Natural killer cell (primary cell): ENCODE measurements around the gene PALM2AKAP2. TPM values are rescaled to one million over a fixed set of nuclear protein-coding genes. Genes with fewer than 3 reads are reported as not detected.

Source experiments
- ATAC-seq, 3 donors: fragments of 150-1000 bp in 2 of 3; fragments of 200-7000 bp in 1 of 3; cut with Tn5 transposase; 1 replicate in 1 of 3; 2 replicates in 2 of 3; pipeline ENCODE4 v1.10.0; 2021; ENCODE audit warnings: mild to moderate bottlenecking in 2 of 3, moderate library complexity in 2 of 3
- DNase-seq, 2 donors: peaks; one replicate each; pipeline versions ENCODE4 v3.0.0 to v3.0.0-alpha.2; 2013 to 2021; ENCODE audit warnings: mixed read lengths in 1 of 2
- H3K27ac ChIP-seq: one replicate; pipeline ENCODE4 v1.5.1; 2013; ENCODE audit warnings: mild to moderate bottlenecking, low read length
- H3K27me3 ChIP-seq: one replicate; pipeline ENCODE4 v1.6.1; 2013; ENCODE audit warnings: low read length; ENCODE audit not compliant: control insufficient read depth, insufficient read depth
- H3K36me3 ChIP-seq: one replicate; pipeline ENCODE4 v1.6.1; 2013; ENCODE audit warnings: low read length; ENCODE audit not compliant: control insufficient read depth, insufficient read depth
- H3K4me1 ChIP-seq: one replicate; pipeline ENCODE4 v1.6.1; 2013; ENCODE audit warnings: low read length; ENCODE audit not compliant: control insufficient read depth, insufficient read depth
- H3K4me3 ChIP-seq: one replicate; pipeline ENCODE4 v1.5.1; 2013; ENCODE audit warnings: low read length
- H3K9me3 ChIP-seq: one replicate; pipeline ENCODE4 v1.6.1; 2013; ENCODE audit warnings: low read length; ENCODE audit not compliant: control insufficient read depth, insufficient read depth
- H3K27ac Mint-ChIP-seq, 2 donors: one replicate each; pipeline ENCODE4 v1.8.0; 2022; ENCODE audit warnings: mild to moderate bottlenecking in 2 of 2, mixed read lengths in 2 of 2, moderate library complexity in 1 of 2
- H3K27me3 Mint-ChIP-seq, 2 donors: one replicate each; pipeline ENCODE4 v1.8.0; 2022; ENCODE audit warnings: low read depth in 2 of 2, mixed read lengths in 2 of 2
- H3K36me3 Mint-ChIP-seq: one replicate; pipeline ENCODE4 v1.8.0; 2022; ENCODE audit warnings: mixed read lengths
- H3K4me1 Mint-ChIP-seq, 2 donors: one replicate each; pipeline ENCODE4 v1.8.0; 2022; ENCODE audit warnings: mixed read lengths in 2 of 2
- H3K4me3 Mint-ChIP-seq: one replicate; pipeline ENCODE4 v1.8.0; 2022; ENCODE audit warnings: mild to moderate bottlenecking, moderate library complexity, mixed read lengths
- H3K9me3 Mint-ChIP-seq, 2 donors: one replicate each; pipeline ENCODE4 v1.8.0; 2022; ENCODE audit warnings: mixed read lengths in 2 of 2
- WGBS: methylation state at CpG from one replicate; pipeline ENCODE4 v1.1.7; 2013; ENCODE audit warnings: missing lambda C conversion rate; ENCODE audit not compliant: insufficient coverage; 5-methylcytosine and 5-hydroxymethylcytosine counted together
- intact Hi-C: fragments of 100-400 bp; cut with micrococcal nuclease; formaldehyde crosslinking; loops from one replicate; pipeline ENCODE4 v1.14.2; 2022
- total RNA-seq, 4 donors: library from RNA; stranded (reverse); fragments of 120-200 nt in 1 of 4; gene quantifications; one replicate each; pipeline versions ENCODE4 v1.2.3 to v1.2.4, GENCODE V29; 2013 to 2022
- TF ChIP-seq, protein P1 (sequence below): fragments of 200-600 bp; IDR thresholded peaks from one replicate; pipeline ENCODE4 v1.8.0; 2022; ENCODE audit warnings: antibody characterized with exemption

The PALM2AKAP2 gene
- not detected for total RNA-seq
- total RNA-seq (2013): not detected

- Mint-ChIP-seq H3K4me1 (no peaks in the 10 kb centered on the region), H3K9me3 (peaks cover 0 to 2% of the 10 kb centered on the region in 2 donors), H3K36me3 (no peaks in the 10 kb centered on the region), H3K4me3 (no peak within 1 kb of the TSS), H3K27me3 (peaks cover 18 to 25% of the 10 kb centered on the region in 2 donors), H3K27ac (no peak within 1 kb of the TSS)
- H3K27ac ChIP-seq: no peak within 1 kb of the TSS
- intact Hi-C loops: no loop called here
- no peak within 1 kb of the TSS for H3K4me3 ChIP-seq
- no peaks in the 10 kb centered on the region for H3K36me3 ChIP-seq
- H3K27me3 ChIP-seq: peaks cover 6% of the 10 kb centered on the region
- DNase-seq (no peak), ATAC-seq (no peak)
- 3% methylated on average over 85 of the region's 85 CpGs for WGBS
- no peaks in the 10 kb centered on the region for H3K9me3 ChIP-seq
- TF ChIP-seq, protein P1, sequence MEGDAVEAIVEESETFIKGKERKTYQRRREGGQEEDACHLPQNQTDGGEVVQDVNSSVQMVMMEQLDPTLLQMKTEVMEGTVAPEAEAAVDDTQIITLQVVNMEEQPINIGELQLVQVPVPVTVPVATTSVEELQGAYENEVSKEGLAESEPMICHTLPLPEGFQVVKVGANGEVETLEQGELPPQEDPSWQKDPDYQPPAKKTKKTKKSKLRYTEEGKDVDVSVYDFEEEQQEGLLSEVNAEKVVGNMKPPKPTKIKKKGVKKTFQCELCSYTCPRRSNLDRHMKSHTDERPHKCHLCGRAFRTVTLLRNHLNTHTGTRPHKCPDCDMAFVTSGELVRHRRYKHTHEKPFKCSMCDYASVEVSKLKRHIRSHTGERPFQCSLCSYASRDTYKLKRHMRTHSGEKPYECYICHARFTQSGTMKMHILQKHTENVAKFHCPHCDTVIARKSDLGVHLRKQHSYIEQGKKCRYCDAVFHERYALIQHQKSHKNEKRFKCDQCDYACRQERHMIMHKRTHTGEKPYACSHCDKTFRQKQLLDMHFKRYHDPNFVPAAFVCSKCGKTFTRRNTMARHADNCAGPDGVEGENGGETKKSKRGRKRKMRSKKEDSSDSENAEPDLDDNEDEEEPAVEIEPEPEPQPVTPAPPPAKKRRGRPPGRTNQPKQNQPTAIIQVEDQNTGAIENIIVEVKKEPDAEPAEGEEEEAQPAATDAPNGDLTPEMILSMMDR: no peak
- no peaks in the 10 kb centered on the region for H3K4me1 ChIP-seq
Measured at GRCh38 chr9:109779711-109780452, at the start of gene PALM2AKAP2. PALM2AKAP2 (plus strand) TSS chr9:109780198; CDS start chr9:109780489, 291 bp downstream.

DNA sequence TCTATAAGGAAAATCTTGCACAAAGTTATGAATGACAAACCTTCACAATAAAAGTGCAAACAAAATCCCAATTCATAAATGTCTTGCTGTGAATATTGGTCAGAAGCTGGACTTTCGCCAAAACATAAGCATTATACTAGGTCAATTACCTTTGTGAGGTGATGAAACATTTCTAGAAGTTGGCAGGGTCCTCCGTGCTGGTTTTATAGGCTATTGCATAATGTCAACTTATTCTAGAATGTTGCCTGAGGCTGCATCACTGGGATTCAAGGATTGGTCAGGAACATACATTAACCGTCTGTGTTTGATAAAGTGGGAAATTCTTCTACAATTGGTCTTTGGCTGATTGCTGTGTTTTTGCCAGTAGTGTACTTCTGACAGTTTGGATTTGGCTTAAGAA is 49.8 kb upstream of the PALM2AKAP2 start:
- Histone ChIP-seq H3K9me3 (no peaks in the 10 kb centered on the region), H3K27me3 (no peaks in the 10 kb centered on the region), H3K4me1 (no peaks in the 10 kb centered on the region), H3K36me3 (no peaks in the 10 kb centered on the region), H3K4me3 (no peak overlapping the region), H3K27ac (no peak overlapping the region)
- Mint-ChIP-seq H3K4me3 (no peak overlapping the region), H3K4me1 (no peaks in the 10 kb centered on the region), H3K27ac (no peak overlapping the region), H3K27me3 (peaks cover 0 to 4% of the 10 kb centered on the region in 2 donors), H3K36me3 (no peaks in the 10 kb centered on the region), H3K9me3 (peaks cover 0 to 2% of the 10 kb centered on the region in 2 donors)
- intact Hi-C loops: no loop called here
- TF ChIP-seq, protein P1: no peak
- ATAC-seq: no peak
- no peak for DNase-seq
- WGBS: 84% methylated on average over 3 of the region's 3 CpGs

- TF ChIP-seq, protein P1: no peak
- intact Hi-C loops: no loop called here
Measured at GRCh38 chr9:109733690-109734089, 46.3 kb upstream of the PALM2AKAP2 start.

More at GRCh38 chr9:109733690-109734089, 46.3 kb upstream of the PALM2AKAP2 start:
- DNase-seq: no peak
- no peaks in the 10 kb centered on the region for H3K36me3 Mint-ChIP-seq
- no peak overlapping the region for H3K27ac Mint-ChIP-seq
- 33% methylated on average over 2 of the region's 2 CpGs for WGBS
- peaks cover 0 to 4% of the 10 kb centered on the region in 2 donors for H3K27me3 Mint-ChIP-seq
- Histone ChIP-seq H3K27me3 (no peaks in the 10 kb centered on the region), H3K36me3 (no peaks in the 10 kb centered on the region), H3K9me3 (no peaks in the 10 kb centered on the region), H3K4me1 (no peaks in the 10 kb centered on the region), H3K27ac (no peak overlapping the region), H3K4me3 (no peak overlapping the region)
- no peak for ATAC-seq
- H3K9me3 Mint-ChIP-seq: peaks cover 0 to 2% of the 10 kb centered on the region in 2 donors
- H3K4me1 Mint-ChIP-seq: no peaks in the 10 kb centered on the region
- H3K4me3 Mint-ChIP-seq: no peak overlapping the region
